WTC11 (cell line): ENCODE data around the gene SDF4. TPM values are rescaled to one million over a fixed set of nuclear protein-coding genes. Genes with fewer than 3 reads are reported as not detected.
A peak's percentile ranks its signal among the peaks of the same experiment; 100 is the strongest.

Experiments
- ATAC-seq: fragments of 200-7000 bp; cut with Tn5 transposase; 2 replicates; pipeline ENCODE4 v1.10.0; 2021; ENCODE audit warnings: mild to moderate bottlenecking, moderate library complexity
- CTCF ChIA-PET: fragments of 300-600 bp; sonication (Branson Sonifier 250); formaldehyde crosslinking; loops from one replicate; lab custom pipeline; 2021; ENCODE audit warnings: antibody characterized with exemption; lab: Charles Lee
- POLR2A ChIA-PET: fragments of 350-600 bp; sonication (Branson Sonifier 250); formaldehyde crosslinking; loops from one replicate; lab custom pipeline; 2021; ENCODE audit warnings: antibody characterized with exemption; lab: Charles Lee
- DNase-seq: peaks from one replicate; pipeline ENCODE4 v3.0.0; 2021; ENCODE audit warnings: low spot score
- H3K27ac Mint-ChIP-seq: 2 replicates; pipeline ENCODE4 v1.8.0; 2021; ENCODE audit warnings: mixed read lengths
- H3K27me3 Mint-ChIP-seq: 2 replicates; pipeline ENCODE4 v1.8.0; 2021; ENCODE audit warnings: low read depth, mild to moderate bottlenecking, moderate library complexity, mixed read lengths
- H3K36me3 Mint-ChIP-seq: 2 replicates; pipeline ENCODE4 v1.8.0; 2021; ENCODE audit warnings: mixed read lengths
- H3K4me1 Mint-ChIP-seq: 2 replicates; pipeline ENCODE4 v1.8.0; 2022; ENCODE audit warnings: mixed read lengths
- H3K4me3 Mint-ChIP-seq: 2 replicates; pipeline ENCODE4 v1.8.0; 2021; ENCODE audit warnings: mild to moderate bottlenecking, moderate library complexity, mixed read lengths
- H3K9me3 Mint-ChIP-seq: 2 replicates; pipeline ENCODE4 v1.8.0; 2021; ENCODE audit warnings: mixed read lengths
- ATF3 ChIP-seq: sonication (generic); formaldehyde crosslinking; conservative IDR thresholded peaks from 2 replicates; pipeline ENCODE4 v1.8.1; 2022; ENCODE audit warnings: mild to moderate bottlenecking, missing genetic modification reagents
- CBFB ChIP-seq: sonication (generic); formaldehyde crosslinking; IDR thresholded peaks from 2 replicates; pipeline ENCODE4 v1.8.1; 2022; ENCODE audit warnings: mild to moderate bottlenecking, low read depth, missing genetic modification reagents
- EMX1 ChIP-seq: fragments of 250-450 bp; sonication (Bioruptor Pico); IDR thresholded peaks from 2 replicates; pipeline ENCODE4 v1.8.0; 2021; ENCODE audit warnings: mild to moderate bottlenecking
- FOXK1 ChIP-seq: sonication (generic); formaldehyde crosslinking; IDR thresholded peaks from 2 replicates; pipeline ENCODE4 v1.8.0; 2022; ENCODE audit warnings: mild to moderate bottlenecking, moderate library complexity, missing genetic modification reagents
- FOXP4 ChIP-seq: sonication (generic); formaldehyde crosslinking; IDR thresholded peaks from 2 replicates; pipeline ENCODE4 v1.8.0; 2022; ENCODE audit warnings: mild to moderate bottlenecking, missing genetic modification reagents
- GTF2I ChIP-seq: fragments of 250-450 bp; sonication (Bioruptor Pico); conservative IDR thresholded peaks from 2 replicates; pipeline ENCODE4 v1.4.0; 2021; ENCODE audit warnings: mild to moderate bottlenecking
- IRF2 ChIP-seq: sonication (generic); formaldehyde crosslinking; IDR thresholded peaks from 2 replicates; pipeline ENCODE4 v1.8.0; 2022; ENCODE audit warnings: low read depth, missing genetic modification reagents, borderline replicate concordance
- RELA ChIP-seq: sonication (generic); formaldehyde crosslinking; IDR thresholded peaks from 2 replicates; pipeline ENCODE4 v1.8.1; 2022; ENCODE audit warnings: missing genetic modification reagents, mild to moderate bottlenecking, borderline replicate concordance
- STAT6 ChIP-seq: sonication (generic); formaldehyde crosslinking; conservative IDR thresholded peaks from 2 replicates; pipeline ENCODE4 v1.8.1; 2023; ENCODE audit warnings: mild to moderate bottlenecking, low read depth, missing genetic modification reagents, moderate library complexity
- TCF7 ChIP-seq: sonication (generic); formaldehyde crosslinking; IDR thresholded peaks from 2 replicates; pipeline ENCODE4 v1.8.0; 2022; ENCODE audit warnings: mild to moderate bottlenecking, low read depth, missing genetic modification reagents, moderate library complexity
- TEAD4 ChIP-seq: sonication (generic); formaldehyde crosslinking; IDR thresholded peaks from 2 replicates; pipeline ENCODE4 v1.8.0; 2022; ENCODE audit warnings: mild to moderate bottlenecking, missing genetic modification reagents
- TP53 ChIP-seq: sonication (generic); formaldehyde crosslinking; IDR thresholded peaks from 2 replicates; pipeline ENCODE4 v1.8.1; 2023; ENCODE audit warnings: mild to moderate bottlenecking, missing genetic modification reagents
- USF2 ChIP-seq: sonication (generic); formaldehyde crosslinking; IDR thresholded peaks from 2 replicates; pipeline ENCODE4 v1.8.1; 2023; ENCODE audit warnings: mild to moderate bottlenecking, missing genetic modification reagents, moderate library complexity
- ZBTB21 ChIP-seq: sonication (generic); formaldehyde crosslinking; IDR thresholded peaks from 2 replicates; pipeline ENCODE4 v1.8.1; 2023; ENCODE audit warnings: mild to moderate bottlenecking, missing genetic modification reagents, borderline replicate concordance
- ZNF121 ChIP-seq: sonication (generic); formaldehyde crosslinking; IDR thresholded peaks from 2 replicates; pipeline ENCODE4 v1.8.0; 2023; ENCODE audit warnings: missing genetic modification reagents
- ZNF138 ChIP-seq: sonication (generic); formaldehyde crosslinking; conservative IDR thresholded peaks from 2 replicates; pipeline ENCODE4 v1.8.1; 2022; ENCODE audit warnings: mild to moderate bottlenecking, moderate library complexity, missing genetic modification reagents
- ZNF281 ChIP-seq: sonication (generic); formaldehyde crosslinking; IDR thresholded peaks from 2 replicates; pipeline ENCODE4 v1.8.0; 2023; ENCODE audit warnings: mild to moderate bottlenecking, missing genetic modification reagents
- total RNA-seq: library from RNA; stranded (reverse); gene quantifications from 3 replicates; pipeline ENCODE4 v1.2.3, GENCODE V29; 2021

SDF4 gene
- total RNA-seq, 1 experiment from 2014 or later: 101 TPM

- Mint-ChIP-seq H3K36me3 (no peaks in the 10 kb centered on the region), H3K9me3 (no peaks in the 10 kb centered on the region), H3K27me3 (peaks cover 19% of the 10 kb centered on the region), H3K4me1 (peaks cover 16% of the 10 kb centered on the region), H3K27ac (no peak overlapping the region; the same call in 1 of the 2 replicates), H3K4me3 (no peak overlapping the region)
- ChIA-PET CTCF (interaction anchor here (0.6 to 1.4 kb wide), 2 partner anchors 50 to 978 kb away, joined by 4 to 5 read pairs; no protein-coding TSS in a partner anchor), POLR2A (interaction anchor here (1.4 kb wide), 2 partner anchors 9 to 131 kb away, joined by 3 read pairs; no protein-coding TSS in a partner anchor)
- ATAC-seq (no peak), DNase-seq (peak; percentile 9)
- TF ChIP-seq ZBTB21 (CRISPR knock-in tag) (no peak), EMX1 (no peak), TEAD4 (no peak), FOXK1 (CRISPR knock-in tag) (no peak)
Measured at GRCh38 chr1:1171546-1172340, 60.1 kb downstream of the SDF4 start.

GRCh38 chr1:1171161-1171545 is 60.6 kb downstream of the SDF4 start:
- CTCF ChIA-PET: interaction anchor here (1.4 kb wide), 1 partner anchor 50 kb away, joined by 5 read pairs; no protein-coding TSS in a partner anchor
- H3K27me3 Mint-ChIP-seq: peaks cover 17% of the 10 kb centered on the region

More at GRCh38 chr1:1171161-1171545, 60.6 kb downstream of the SDF4 start:
- POLR2A ChIA-PET: interaction anchor here (1.4 kb wide), 2 partner anchors 8 to 130 kb away, joined by 3 read pairs; no protein-coding TSS in a partner anchor
- TF ChIP-seq TCF7 (CRISPR knock-in tag) (no peak), FOXP4 (CRISPR knock-in tag) (no peak), ZNF121 (CRISPR knock-in tag) (no peak), RELA (CRISPR knock-in tag) (no peak), ZNF281 (CRISPR knock-in tag) (no peak), IRF2 (no peak), ZNF138 (CRISPR knock-in tag) (no peak), ZBTB21 (CRISPR knock-in tag) (no peak), GTF2I (no peak), STAT6 (CRISPR knock-in tag) (no peak), CBFB (CRISPR knock-in tag) (no peak), USF2 (CRISPR knock-in tag) (no peak), ATF3 (no peak), TP53 (CRISPR knock-in tag) (no peak)
- no peak for ATAC-seq
- Mint-ChIP-seq H3K4me3 (no peak overlapping the region), H3K36me3 (no peaks in the 10 kb centered on the region), H3K4me1 (peaks cover 10% of the 10 kb centered on the region), H3K9me3 (no peaks in the 10 kb centered on the region), H3K27ac (no peak overlapping the region)
- DNase-seq: peak; percentile 10
